IMR-90 (cell line): Measurements from ENCODE around the gene PGD. TPM values are rescaled to one million over a fixed set of nuclear protein-coding genes. Genes with fewer than 3 reads are reported as not detected.

Source experiments
- ATAC-seq: fragments of 200-7000 bp; cut with Tn5 transposase; 2 replicates; pipeline ENCODE4 v1.9.1; 2020; ENCODE audit warnings: low read depth, mild to moderate bottlenecking, moderate library complexity
- BruUV-seq: library from RNA; stranded (reverse); fragments of 400-500 nt; replicated peaks from 2 replicates; lab custom pipeline; 2021; lab: Mats Ljungman, UMichigan
- CTCF ChIA-PET: fragments of 300-600 bp; formaldehyde crosslinking; extraction: SDS; loops from one replicate; lab custom pipeline; 2021; ENCODE audit warnings: antibody characterized with exemption; lab: Yijun Ruan, JAX
- POLR2A ChIA-PET: fragments of 300-600 bp; sonication (Branson Sonifier 250); formaldehyde crosslinking; loops from one replicate; lab custom pipeline; 2022; ENCODE audit warnings: antibody characterized with exemption; ENCODE audit not compliant: unreplicated experiment; lab: Charles Lee
- DNase-seq: peaks from one replicate; pipeline ENCODE4 v3.0.0; 2013
- H2AFZ ChIP-seq: replicated peaks from 2 replicates; pipeline ENCODE3; 2013; ENCODE audit warnings: low read length, mild to moderate bottlenecking; ENCODE audit not compliant: poor library complexity
- H2AK5ac ChIP-seq: 2 replicates; pipeline ENCODE4 v1.6.1; 2013; ENCODE audit warnings: low read depth, low read length, inconsistent platforms
- H2AK9ac ChIP-seq: replicated peaks from 2 replicates; pipeline ENCODE3; 2013; ENCODE audit warnings: mild to moderate bottlenecking, low read depth, low read length, moderate library complexity; ENCODE audit not compliant: poor library complexity
- H2BK120ac ChIP-seq: 2 replicates; pipeline ENCODE4 v1.6.1; 2013; ENCODE audit warnings: low read depth, low read length, inconsistent platforms
- H2BK15ac ChIP-seq: 3 replicates; pipeline ENCODE4 v1.6.1; 2013; ENCODE audit warnings: low read depth, low read length, inconsistent platforms
- H2BK20ac ChIP-seq: 2 replicates; pipeline ENCODE4 v1.6.1; 2013; ENCODE audit warnings: low read depth, mild to moderate bottlenecking, inconsistent platforms, low read length, moderate library complexity
- H2BK5ac ChIP-seq: 2 replicates; pipeline ENCODE4 v1.6.1; 2013; ENCODE audit warnings: mild to moderate bottlenecking, low read depth, low read length, inconsistent platforms; ENCODE audit not compliant: poor library complexity, severe bottlenecking
- H3K14ac ChIP-seq: replicated peaks from 2 replicates; pipeline ENCODE4 v1.6.1; 2013; ENCODE audit warnings: low read depth, low read length, inconsistent platforms
- H3K18ac ChIP-seq: 2 replicates; pipeline ENCODE4 v1.6.1; 2013; ENCODE audit warnings: low read depth, low read length, control low read depth
- H3K23ac ChIP-seq: 2 replicates; pipeline ENCODE4 v1.6.1; 2013; ENCODE audit warnings: low read depth, low read length, inconsistent platforms
- H3K27ac ChIP-seq: 2 replicates; pipeline ENCODE4 v1.5.1; 2013; ENCODE audit warnings: mild to moderate bottlenecking, control low read depth, low read length; ENCODE audit not compliant: insufficient read depth
- H3K27me3 ChIP-seq: 2 replicates; pipeline ENCODE4 v1.6.1; 2013; ENCODE audit warnings: low read length; ENCODE audit not compliant: control insufficient read depth, insufficient read depth
- H3K36me3 ChIP-seq: 2 replicates; pipeline ENCODE4 v1.6.1; 2013; ENCODE audit warnings: low read length, mixed read lengths; ENCODE audit not compliant: control insufficient read depth, insufficient read depth
- H3K4ac ChIP-seq: 2 replicates; pipeline ENCODE4 v1.6.1; 2013; ENCODE audit warnings: low read depth, low read length, inconsistent platforms
- H3K4me1 ChIP-seq: 2 replicates; pipeline ENCODE4 v1.6.1; 2013; ENCODE audit warnings: low read length, mixed read lengths; ENCODE audit not compliant: control insufficient read depth, insufficient read depth
- H3K4me2 ChIP-seq: 2 replicates; pipeline ENCODE4 v1.6.1; 2013; ENCODE audit warnings: low read depth, mild to moderate bottlenecking, control low read depth, low read length, moderate library complexity
- H3K4me3 ChIP-seq: 2 replicates; pipeline ENCODE4 v1.5.1; 2013; ENCODE audit warnings: low read depth, mild to moderate bottlenecking, control low read depth, low read length, moderate library complexity; ENCODE audit not compliant: insufficient read depth
- H3K56ac ChIP-seq: 2 replicates; pipeline ENCODE4 v1.6.1; 2013; ENCODE audit warnings: low read length, inconsistent platforms; ENCODE audit not compliant: insufficient read depth; ENCODE audit errors: extremely low read depth
- H3K79me1 ChIP-seq, 2 experiments: 2 replicates each; pipeline ENCODE4 v1.6.1; 2013; ENCODE audit warnings: low read length in 2 of 2, inconsistent platforms in 1 of 2, low read depth in 1 of 2
- H3K9ac ChIP-seq: 2 replicates; pipeline ENCODE4 v1.6.1; 2013; ENCODE audit warnings: low read depth, low read length, control low read depth
- H3K9me1 ChIP-seq: 2 replicates; pipeline ENCODE4 v1.6.1; 2013; ENCODE audit warnings: low read length, inconsistent platforms; ENCODE audit not compliant: insufficient read depth
- H3K9me3 ChIP-seq: 2 replicates; pipeline ENCODE4 v1.6.1; 2013; ENCODE audit warnings: low read length; ENCODE audit not compliant: control insufficient read depth, insufficient read depth
- H4K20me1 ChIP-seq: 2 replicates; pipeline ENCODE4 v1.6.1; 2013; ENCODE audit warnings: low read length, inconsistent platforms; ENCODE audit not compliant: insufficient read depth
- H4K5ac ChIP-seq: 2 replicates; pipeline ENCODE4 v1.6.1; 2013; ENCODE audit warnings: mild to moderate bottlenecking, low read depth, low read length, control low read depth
- H4K8ac ChIP-seq, 2 experiments: 2 replicates each; pipeline ENCODE4 v1.6.1; 2013; ENCODE audit warnings: low read depth in 2 of 2, low read length in 2 of 2, control low read depth in 1 of 2, inconsistent platforms in 1 of 2
- H4K91ac ChIP-seq: 2 replicates; pipeline ENCODE4 v1.6.1; 2013; ENCODE audit warnings: low read depth, low read length, inconsistent platforms; ENCODE audit not compliant: insufficient read depth
- BHLHE40 ChIP-seq: fragments of 150-350 bp; IDR thresholded peaks from 2 replicates; pipeline ENCODE4 v1.6.1; 2016; ENCODE audit warnings: mild to moderate bottlenecking, low read depth, low read length
- CEBPB ChIP-seq: IDR thresholded peaks from 2 replicates; pipeline ENCODE4 v1.6.1; 2012; ENCODE audit warnings: low read depth, low read length, improper control_type of control experiment
- CHD1 ChIP-seq: IDR thresholded peaks from 2 replicates; pipeline ENCODE4 v1.6.1; 2012; ENCODE audit warnings: low read depth, low read length, improper control_type of control experiment
- CTCF ChIP-seq: conservative IDR thresholded peaks from 2 replicates; pipeline ENCODE4 v1.5.1; 2012; ENCODE audit warnings: mild to moderate bottlenecking, low read depth, low read length, improper control_type of control experiment
- ELK1 ChIP-seq: fragments of 150-350 bp; IDR thresholded peaks from 2 replicates; pipeline ENCODE4 v1.6.1; 2016; ENCODE audit warnings: low read depth, mild to moderate bottlenecking, low read length, moderate library complexity, borderline replicate concordance
- FOS ChIP-seq: fragments of 150-350 bp; IDR thresholded peaks from 2 replicates; pipeline ENCODE4 v1.6.1; 2016; ENCODE audit warnings: low read depth, low read length
- MAFK ChIP-seq: IDR thresholded peaks from 2 replicates; pipeline ENCODE4 v1.6.1; 2012; ENCODE audit warnings: low read depth, low read length, improper control_type of control experiment
- MAZ ChIP-seq: IDR thresholded peaks from 2 replicates; pipeline ENCODE4 v1.6.1; 2012; ENCODE audit warnings: low read depth, mild to moderate bottlenecking, low read length, improper control_type of control experiment, moderate library complexity, borderline replicate concordance
- MXI1 ChIP-seq: IDR thresholded peaks from 2 replicates; pipeline ENCODE4 v1.6.1; 2012; ENCODE audit warnings: low read depth, mild to moderate bottlenecking, low read length, moderate library complexity, borderline replicate concordance
- NFE2L2 ChIP-seq: fragments of 150-350 bp; IDR thresholded peaks from 2 replicates; pipeline ENCODE4 v1.6.1; 2016; ENCODE audit warnings: low read depth, mild to moderate bottlenecking, low read length
- POLR2A ChIP-seq: IDR thresholded peaks from 2 replicates; pipeline ENCODE4 v1.6.1; 2012; ENCODE audit warnings: mild to moderate bottlenecking, low read depth, low read length
- RAD21 ChIP-seq: IDR thresholded peaks from 2 replicates; pipeline ENCODE4 v1.6.1; 2012; ENCODE audit warnings: low read length, improper control_type of control experiment
- RCOR1 ChIP-seq: IDR thresholded peaks from 2 replicates; pipeline ENCODE4 v1.6.1; 2012; ENCODE audit warnings: mild to moderate bottlenecking, low read length, improper control_type of control experiment; ENCODE audit not compliant: insufficient replicate concordance
- RFX5 ChIP-seq: IDR thresholded peaks from 2 replicates; pipeline ENCODE4 v1.8.0; 2012; ENCODE audit warnings: low read depth, mild to moderate bottlenecking, low read length, moderate library complexity
- SMC3 ChIP-seq: fragments of 150-350 bp; IDR thresholded peaks from 2 replicates; pipeline ENCODE4 v1.6.1; 2016; ENCODE audit warnings: low read depth, mild to moderate bottlenecking, antibody characterized with exemption, low read length, moderate library complexity
- USF2 ChIP-seq: fragments of 150-350 bp; IDR thresholded peaks from 2 replicates; pipeline ENCODE4 v1.6.1; 2017; ENCODE audit warnings: mild to moderate bottlenecking, antibody characterized with exemption, low read length, low read depth
- WGBS, 2 experiments: methylation state at CpG; one replicate each; pipeline versions ENCODE4 v1.1.5 to v1.1.7; 2013; ENCODE audit warnings: missing lambda C conversion rate in 2 of 2; ENCODE audit not compliant: insufficient read length in 1 of 2; ENCODE audit errors: extremely low coverage in 2 of 2; 5-methylcytosine and 5-hydroxymethylcytosine counted together
- dilution Hi-C: fragments of 300-500 bp; cut with HindIII; formaldehyde crosslinking; loops from one replicate; pipeline ENCODE4 v1.14.3; 2018; ENCODE audit warnings: low sequenced_read_pairs; ENCODE audit not compliant: unreplicated experiment
- in situ Hi-C: fragments of 300-500 bp; cut with MboI; formaldehyde crosslinking; loops from 3 replicates; pipeline ENCODE4 v1.14.3; 2019; ENCODE audit warnings: low sequenced_read_pairs, inconsistent platforms, mixed read lengths
- intact Hi-C: fragments of 100-400 bp; cut with micrococcal nuclease; formaldehyde crosslinking; loops from 2 replicates; pipeline ENCODE4 v1.10.0; 2022
- polyA plus RNA-seq, 3 experiments: library from polyadenylated mRNA; depleted of rRNA; stranded (reverse); fragments of >200 nt; gene quantifications; 2 replicates each; pipeline ENCODE4 v1.2.3, GENCODE V29; 2012; ENCODE audit warnings: low replicate concordance in 1 of 3
- total RNA-seq: library from RNA; depleted of rRNA; stranded (reverse); fragments of >200 nt; gene quantifications from 2 replicates; pipeline ENCODE4 v1.2.3, GENCODE V29; 2012

Gene PGD
- total and polyA plus RNA-seq, 2 of the 4 experiments (the other 2 are of a cell fraction), result 118 to 216 TPM

GRCh38 chr1:10419351-10419750 lies 20.5 kb downstream of the PGD start:
- Histone ChIP-seq H3K36me3 (peaks cover 56% of the 10 kb centered on the region), H3K27ac (no peak overlapping the region), H3K9ac (no peak overlapping the region), H2BK20ac (no peak overlapping the region), H2BK5ac (no peak overlapping the region), H2BK15ac (no peak overlapping the region), H3K9me3 (no peaks in the 10 kb centered on the region), H2BK120ac (no peak overlapping the region), H3K4me3 (no peak overlapping the region), H3K23ac (no peak overlapping the region), H4K20me1 (no peaks in the 10 kb centered on the region), H3K56ac (no peak overlapping the region), H3K9me1 (peaks cover 10% of the 10 kb centered on the region), H2AFZ (no peak overlapping the region), H3K4me2 (no peak overlapping the region), H3K4ac (no peak overlapping the region), H4K5ac (no peak overlapping the region), H4K91ac (no peak overlapping the region), H3K27me3 (no peaks in the 10 kb centered on the region), H2AK9ac (no peak overlapping the region), H3K4me1 (peaks cover 3% of the 10 kb centered on the region), H3K79me1 (peaks cover 0 to 10% of the 10 kb centered on the region in 2 experiments; a peak in 2 of 4 replicates), H3K14ac (no peak overlapping the region), H4K8ac (no peak overlapping the region), H3K18ac (no peak overlapping the region), H2AK5ac (no peak overlapping the region)
- no peak for DNase-seq
- POLR2A ChIA-PET, result no interaction called here
- no peak for ATAC-seq
- CTCF ChIA-PET, result no interaction called here
- TF ChIP-seq BHLHE40 (no peak), CTCF (no peak), RFX5 (no peak), POLR2A (no peak), RCOR1 (no peak), USF2 (no peak), FOS (no peak), CHD1 (no peak), MAFK (no peak), SMC3 (no peak), ELK1 (no peak), CEBPB (no peak), NFE2L2 (no peak), RAD21 (no peak), MXI1 (no peak), MAZ (no peak)
- in situ Hi-C loops (loop anchor here (5.0 kb wide), 1 partner anchor 42 kb away; no protein-coding TSS in a partner anchor), dilution Hi-C loops (no loop called here), intact Hi-C loops (no loop called here)
- no TSS peak for BruUV-seq
- 83% methylated on average over 9 of the region's 15 CpGs; no CpG with 5 or more reads in 1 of the 2 experiments for WGBS, 2 experiments
